HEK293 (cell line): Measurements from ENCODE around the gene TMA7B.
A peak's percentile ranks its signal among the peaks of the same experiment; 100 is the strongest.

Source experiments
- CTCF ChIA-PET: fragments of 350-600 bp; formaldehyde crosslinking; extraction: SDS; loops from one replicate; lab custom pipeline; 2021; ENCODE audit warnings: antibody characterized with exemption; lab: Yijun Ruan, JAX
- POLR2A ChIA-PET: fragments of 300-600 bp; formaldehyde crosslinking; extraction: SDS; loops from one replicate; lab custom pipeline; 2020; ENCODE audit warnings: antibody characterized with exemption, inconsistent platforms; lab: Yijun Ruan, JAX
- H3K27ac ChIP-seq: fragments of 200-500 bp; sonication (Bioruptor generic); 2 replicates; pipeline ENCODE4 v1.5.1; 2014; ENCODE audit warnings: low read depth, low read length, control low read depth, inconsistent platforms; ENCODE audit errors: extremely low read depth
- H3K36me3 ChIP-seq, 2 experiments: fragments of 200-500 bp in 1 of 2; sonication (Bioruptor generic) in 1 of 2; 1 replicate in 1 of 2; 2 replicates in 1 of 2; pipeline ENCODE4 v1.5.1; 2014 to 2017; ENCODE audit warnings: inconsistent platforms in 2 of 2, low read length in 2 of 2; ENCODE audit not compliant: control insufficient read depth in 2 of 2, insufficient read depth in 1 of 2
- H3K4me1 ChIP-seq: fragments of 200-500 bp; sonication (Bioruptor generic); 2 replicates; pipeline ENCODE4 v1.5.1; 2014; ENCODE audit warnings: mild to moderate bottlenecking, low read length, inconsistent platforms; ENCODE audit not compliant: control insufficient read depth, insufficient read depth
- H3K4me3 ChIP-seq: 2 replicates; pipeline ENCODE4 v1.5.1; 2011; ENCODE audit warnings: low read depth, mild to moderate bottlenecking, control low read depth, low read length, moderate library complexity
- H3K9me3 ChIP-seq: fragments of 200-500 bp; sonication (Bioruptor generic); 2 replicates; pipeline ENCODE4 v1.5.1; 2014; ENCODE audit warnings: low read depth, low read length, inconsistent platforms; ENCODE audit not compliant: control insufficient read depth, insufficient read depth
- EGR2 ChIP-seq: fragments of 450-650 bp; formaldehyde crosslinking; IDR thresholded peaks from 2 replicates; pipeline ENCODE4 v1.5.1; 2016; ENCODE audit warnings: low read depth, missing biosample characterization, missing genetic modification characterization
- INSM2 ChIP-seq: fragments of 450-650 bp; formaldehyde crosslinking; IDR thresholded peaks from 2 replicates; pipeline ENCODE4 v1.5.1; 2016; ENCODE audit warnings: missing biosample characterization, missing genetic modification characterization
- KLF1 ChIP-seq: fragments of 450-650 bp; formaldehyde crosslinking; IDR thresholded peaks from 2 replicates; pipeline ENCODE4 v1.5.1; 2016; ENCODE audit warnings: missing biosample characterization, missing genetic modification characterization
- KLF9 ChIP-seq: fragments of 450-650 bp; formaldehyde crosslinking; IDR thresholded peaks from 2 replicates; pipeline ENCODE4 v1.5.1; 2016; ENCODE audit warnings: missing biosample characterization, missing genetic modification characterization, low read depth
- OSR2 ChIP-seq: fragments of 450-650 bp; formaldehyde crosslinking; IDR thresholded peaks from 2 replicates; pipeline ENCODE4 v1.5.1; 2016; ENCODE audit warnings: missing biosample characterization, missing genetic modification characterization
- PATZ1 ChIP-seq: fragments of 450-650 bp; formaldehyde crosslinking; IDR thresholded peaks from 2 replicates; pipeline ENCODE4 v1.5.1; 2016; ENCODE audit warnings: missing biosample characterization, missing genetic modification characterization
- PBX3 ChIP-seq: sonication (generic); formaldehyde crosslinking; IDR thresholded peaks from 2 replicates; pipeline ENCODE4 v1.8.1; 2022; ENCODE audit warnings: mild to moderate bottlenecking, moderate library complexity, missing genetic modification reagents
- REST ChIP-seq: fragments of 450-650 bp; formaldehyde crosslinking; IDR thresholded peaks from 2 replicates; pipeline ENCODE4 v1.5.1; 2016; ENCODE audit warnings: missing biosample characterization, missing genetic modification characterization
- YY2 ChIP-seq: fragments of 450-650 bp; formaldehyde crosslinking; IDR thresholded peaks from 2 replicates; pipeline ENCODE4 v1.5.1; 2016; ENCODE audit warnings: missing biosample characterization, missing genetic modification characterization
- ZBTB26 ChIP-seq: fragments of 450-650 bp; formaldehyde crosslinking; optimal IDR thresholded peaks from 2 replicates; pipeline ENCODE3; 2016; ENCODE audit warnings: missing biosample characterization, mild to moderate bottlenecking, missing genetic modification characterization
- ZBTB48 ChIP-seq: fragments of 450-650 bp; formaldehyde crosslinking; IDR thresholded peaks from 2 replicates; pipeline ENCODE4 v1.5.1; 2016; ENCODE audit warnings: missing biosample characterization, missing genetic modification characterization
- ZIC2 ChIP-seq: fragments of 450-650 bp; formaldehyde crosslinking; IDR thresholded peaks from 2 replicates; pipeline ENCODE4 v1.5.1; 2016; ENCODE audit warnings: missing biosample characterization, missing genetic modification characterization
- ZNF18 ChIP-seq: fragments of 450-650 bp; formaldehyde crosslinking; IDR thresholded peaks from 2 replicates; pipeline ENCODE4 v1.5.1; 2016; ENCODE audit warnings: missing biosample characterization, missing genetic modification characterization
- ZNF223 ChIP-seq: fragments of 450-650 bp; formaldehyde crosslinking; IDR thresholded peaks from 2 replicates; pipeline ENCODE4 v1.5.1; 2016; ENCODE audit warnings: missing biosample characterization, missing genetic modification characterization
- ZNF362 ChIP-seq: fragments of 450-650 bp; formaldehyde crosslinking; IDR thresholded peaks from 2 replicates; pipeline ENCODE4 v1.5.1; 2016; ENCODE audit warnings: missing biosample characterization, missing genetic modification characterization
- ZNF398 ChIP-seq: fragments of 450-650 bp; formaldehyde crosslinking; IDR thresholded peaks from 2 replicates; pipeline ENCODE4 v1.5.1; 2017; ENCODE audit warnings: missing biosample characterization, missing genetic modification characterization
- ZNF501 ChIP-seq: fragments of 450-650 bp; formaldehyde crosslinking; IDR thresholded peaks from 2 replicates; pipeline ENCODE4 v1.5.1; 2016; ENCODE audit warnings: missing biosample characterization, missing genetic modification characterization
- ZNF560 ChIP-seq: fragments of 450-650 bp; formaldehyde crosslinking; IDR thresholded peaks from 2 replicates; pipeline ENCODE4 v1.5.1; 2017; ENCODE audit warnings: missing biosample characterization, missing genetic modification characterization, borderline replicate concordance
- ZNF629 ChIP-seq: fragments of 450-650 bp; formaldehyde crosslinking; IDR thresholded peaks from 2 replicates; pipeline ENCODE4 v1.5.1; 2017; ENCODE audit warnings: missing biosample characterization, missing genetic modification characterization
- ZNF654 ChIP-seq: fragments of 450-650 bp; formaldehyde crosslinking; IDR thresholded peaks from 2 replicates; pipeline ENCODE4 v1.5.1; 2016; ENCODE audit warnings: low read depth, missing biosample characterization, missing genetic modification characterization
- ZNF670 ChIP-seq: fragments of 450-650 bp; formaldehyde crosslinking; IDR thresholded peaks from 2 replicates; pipeline ENCODE4 v1.5.1; 2016; ENCODE audit warnings: missing biosample characterization, missing genetic modification characterization, low read depth
- ZNF776 ChIP-seq: fragments of 450-650 bp; formaldehyde crosslinking; IDR thresholded peaks from 2 replicates; pipeline ENCODE4 v1.5.0; 2017; ENCODE audit warnings: missing biosample characterization, missing genetic modification characterization, borderline replicate concordance

TMA7B gene

GRCh38 chr22:39999144-39999757 is 39.1 kb downstream of the TMA7B start:
- TF ChIP-seq KLF9 (tag by site-specific recombination) = no peak
- no peak for TF ChIP-seq PBX3 (CRISPR knock-in tag)
- no peak for TF ChIP-seq ZBTB48 (tag by site-specific recombination)
- no peak for TF ChIP-seq INSM2 (tag by site-specific recombination)
- no peak for TF ChIP-seq ZNF362 (tag by site-specific recombination)
- peak; percentile 61 for TF ChIP-seq KLF1 (tag by site-specific recombination)
- TF ChIP-seq ZNF560 (tag by site-specific recombination) = no peak
- TF ChIP-seq ZBTB26 = no peak
- TF ChIP-seq ZNF18 (tag by site-specific recombination) = no peak
- TF ChIP-seq ZNF629 = peak; percentile 53; the same call in 1 of the 2 replicates
- TF ChIP-seq ZNF670 (tag by site-specific recombination) = no peak
- no peak for TF ChIP-seq ZNF223 (tag by site-specific recombination)
- peak; percentile 11; the same call in 1 of the 2 replicates for TF ChIP-seq ZIC2
- no peak for TF ChIP-seq YY2 (tag by site-specific recombination)
- TF ChIP-seq PATZ1 (tag by site-specific recombination) = no peak
- TF ChIP-seq OSR2 = 0 out of 2 replicates have a peak, but pooled peaks have one; percentile 17
- no peak for TF ChIP-seq ZNF398 (tag by site-specific recombination)
- TF ChIP-seq ZNF654 = 0 out of 2 replicates have a peak, but pooled peaks have one; percentile 20
- TF ChIP-seq REST = peak; percentile 79
- no peak for TF ChIP-seq ZNF776 (tag by site-specific recombination)
- no peak for TF ChIP-seq EGR2 (tag by site-specific recombination)
- TF ChIP-seq ZNF501 (tag by site-specific recombination) = no peak
- TF ChIP-seq, all 188 proteins: peak for 6
- 0 out of 2 replicates have a peak, but pooled peaks cover 8% of the 10 kb centered on the region for H3K4me1 ChIP-seq
- H3K4me3 ChIP-seq = no peak overlapping the region
- H3K27ac ChIP-seq = no peak overlapping the region
- ChIA-PET CTCF (interaction anchor here (0.6 to 3.7 kb wide), 3 partner anchors 25 to 390 kb away, joined by 3 to 22 read pairs (median 4); no protein-coding TSS in a partner anchor), POLR2A (no interaction called here)
- H3K9me3 ChIP-seq = no peaks in the 10 kb centered on the region
- H3K36me3 ChIP-seq = no peaks in the 10 kb centered on the region
